Activated T-helper 1 cell treated with anti-CD3 and anti-CD28 coated beads, Interleukin-12 subunit alpha, Interleukin-12 subunit beta, Interleukin-2, Interleukin-4 antibody, amounts not matched to agents 30 ng/mL and 10 ng/mL and 1 ng/mL, durations not matched to agents 14 hours and 24 hours and 36 hours (primary cell): ENCODE data around the gene IL26. TPM values are rescaled to one million over a fixed set of nuclear protein-coding genes. Genes with fewer than 3 reads are reported as not detected.
A peak's percentile ranks its signal among the peaks of the same experiment; 100 is the strongest.
"Not testable (repeated sequence)": the region's sequence is repeated elsewhere in the genome, so short reads cannot be mapped to it uniquely, and the experiment has no call there.

Experiments
- DNase-seq: peaks from one replicate; pipeline ENCODE4 v3.0.0; 2021; ENCODE audit warnings: low spot score
- H3K27ac Mint-ChIP-seq: one replicate; pipeline ENCODE4 v1.8.0; 2021; ENCODE audit warnings: mild to moderate bottlenecking, mixed read lengths
- H3K27me3 Mint-ChIP-seq: one replicate; pipeline ENCODE4 v1.8.0; 2022; ENCODE audit warnings: mild to moderate bottlenecking, moderate library complexity, mixed read lengths; ENCODE audit not compliant: insufficient read depth
- H3K36me3 Mint-ChIP-seq: one replicate; pipeline ENCODE4 v1.8.0; 2021; ENCODE audit warnings: low read depth, mixed read lengths
- H3K4me1 Mint-ChIP-seq: one replicate; pipeline ENCODE4 v1.8.0; 2021; ENCODE audit warnings: low read depth, mixed read lengths
- H3K4me3 Mint-ChIP-seq: one replicate; pipeline ENCODE4 v1.8.0; 2021; ENCODE audit warnings: mild to moderate bottlenecking, moderate library complexity, mixed read lengths
- H3K9me3 Mint-ChIP-seq: one replicate; pipeline ENCODE4 v1.8.0; 2021; ENCODE audit warnings: mixed read lengths
- intact Hi-C: fragments of 100-400 bp; cut with micrococcal nuclease; formaldehyde crosslinking; loops from one replicate; pipeline ENCODE4 v1.15.1; 2024
- total RNA-seq: library from RNA; stranded (reverse); gene quantifications from 2 replicates; pipeline ENCODE4 v1.2.3, GENCODE V29; 2022

Gene IL26
- total RNA-seq, 1 donor from 2014 or later, result 6.9 TPM

GRCh38 chr12:68180792-68181744 lies 44.5 kb downstream of the IL26 start:
- Mint-ChIP-seq H3K27me3 (no peaks in the 10 kb centered on the region), H3K4me3 (peak overlapping the region; percentile 34), H3K9me3 (peaks cover 12% of the 10 kb centered on the region), H3K27ac (peak overlapping the region; percentile 91), H3K4me1 (peaks cover 85% of the 10 kb centered on the region), H3K36me3 (peaks cover 5% of the 10 kb centered on the region)
- peak; percentile 67 for DNase-seq
- intact Hi-C loops, result loop anchor here (1.0 to 2.0 kb wide), 4 partner anchors 8 to 140 kb away; no protein-coding TSS in a partner anchor

GRCh38 chr12:68178774-68179439 lies 46.7 kb downstream of the IL26 start:
- H3K4me3 Mint-ChIP-seq, result peak overlapping the region; percentile 41
- no peaks in the 10 kb centered on the region for H3K27me3 Mint-ChIP-seq
- peaks cover 5% of the 10 kb centered on the region for H3K36me3 Mint-ChIP-seq
- intact Hi-C loops, result loop anchor here (5.0 kb wide), 2 partner anchors 303 to 482 kb away; no protein-coding TSS in a partner anchor
- H3K9me3 Mint-ChIP-seq, result peaks cover 12% of the 10 kb centered on the region
- DNase-seq, result no peak
- H3K27ac Mint-ChIP-seq, result peak overlapping the region; percentile 85
- H3K4me1 Mint-ChIP-seq, result peaks cover 87% of the 10 kb centered on the region

- H3K36me3 Mint-ChIP-seq, result peaks cover 5% of the 10 kb centered on the region
- H3K4me1 Mint-ChIP-seq, result peaks cover 86% of the 10 kb centered on the region
These were observed 47.4 kb downstream of the IL26 start for GRCh38 chr12:68178184-68178583.

DNA sequence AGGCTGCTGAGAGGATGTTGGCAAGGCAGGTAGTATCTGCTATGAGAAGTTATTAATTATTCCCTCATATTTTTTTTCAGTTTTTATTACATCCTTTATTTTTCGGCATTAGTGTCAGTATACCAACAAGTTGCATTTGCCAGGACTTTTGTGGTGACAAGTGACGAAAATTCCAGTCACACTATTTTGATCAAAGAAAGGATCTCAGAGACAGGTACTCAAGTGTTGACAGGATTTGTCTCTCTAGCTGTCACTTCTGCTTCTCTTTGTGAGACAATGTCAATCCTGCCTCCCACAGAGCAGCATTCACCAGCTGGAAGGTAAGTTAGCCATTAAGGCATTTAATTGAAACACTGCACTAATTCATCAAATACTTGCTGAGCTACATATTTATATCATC lies 48.0 kb downstream of the IL26 start:
- Mint-ChIP-seq H3K9me3 (peaks cover 12% of the 10 kb centered on the region), H3K4me1 (peaks cover 81% of the 10 kb centered on the region), H3K27me3 (no peaks in the 10 kb centered on the region), H3K27ac (peak overlapping the region; percentile 85), H3K36me3 (peaks cover 5% of the 10 kb centered on the region), H3K4me3 (peak overlapping the region; percentile 49)
- DNase-seq, result no peak
- intact Hi-C loops, result loop anchor here (5.0 kb wide), 2 partner anchors 305 to 480 kb away; no protein-coding TSS in a partner anchor

More at GRCh38 chr12:68178184-68178583, 47.4 kb downstream of the IL26 start:
- Mint-ChIP-seq H3K27me3 (no peaks in the 10 kb centered on the region), H3K4me3 (peak overlapping the region; percentile 49), H3K27ac (peak overlapping the region; percentile 85), H3K9me3 (peaks cover 12% of the 10 kb centered on the region)
- intact Hi-C loops, result loop anchor here (5.0 kb wide), 2 partner anchors 304 to 481 kb away; no protein-coding TSS in a partner anchor
- DNase-seq, result no peak

DNA sequence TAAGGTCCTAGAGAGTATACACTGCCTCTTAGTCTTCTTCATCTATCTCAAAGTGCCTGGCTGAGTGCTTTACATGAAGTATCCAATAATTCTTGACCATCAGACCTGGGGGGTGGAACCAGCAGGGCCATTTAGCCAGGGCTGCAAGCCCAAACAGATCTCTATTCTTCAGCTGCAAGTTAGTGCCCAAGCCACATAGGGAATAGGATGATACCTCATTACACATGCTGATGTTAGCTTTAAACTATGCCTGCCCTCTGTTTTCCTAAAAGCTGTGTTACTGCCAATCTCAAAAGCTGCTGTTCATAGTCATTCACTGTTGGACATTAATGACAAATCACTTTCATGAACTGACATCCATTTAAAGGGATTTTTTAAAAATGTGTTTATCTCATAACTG lies 49.4 kb downstream of the IL26 start:
- H3K27ac Mint-ChIP-seq, result peak overlapping the region; percentile 85
- H3K4me3 Mint-ChIP-seq, result peak overlapping the region; percentile 32
- peaks cover 87% of the 10 kb centered on the region for H3K4me1 Mint-ChIP-seq
- no peaks in the 10 kb centered on the region for H3K27me3 Mint-ChIP-seq
- peaks cover 6% of the 10 kb centered on the region for H3K36me3 Mint-ChIP-seq
- peaks cover 12% of the 10 kb centered on the region for H3K9me3 Mint-ChIP-seq
- intact Hi-C loops, result loop anchor here (5.0 kb wide), 2 partner anchors 306 to 479 kb away; no protein-coding TSS in a partner anchor
- DNase-seq, result no peak

DNA sequence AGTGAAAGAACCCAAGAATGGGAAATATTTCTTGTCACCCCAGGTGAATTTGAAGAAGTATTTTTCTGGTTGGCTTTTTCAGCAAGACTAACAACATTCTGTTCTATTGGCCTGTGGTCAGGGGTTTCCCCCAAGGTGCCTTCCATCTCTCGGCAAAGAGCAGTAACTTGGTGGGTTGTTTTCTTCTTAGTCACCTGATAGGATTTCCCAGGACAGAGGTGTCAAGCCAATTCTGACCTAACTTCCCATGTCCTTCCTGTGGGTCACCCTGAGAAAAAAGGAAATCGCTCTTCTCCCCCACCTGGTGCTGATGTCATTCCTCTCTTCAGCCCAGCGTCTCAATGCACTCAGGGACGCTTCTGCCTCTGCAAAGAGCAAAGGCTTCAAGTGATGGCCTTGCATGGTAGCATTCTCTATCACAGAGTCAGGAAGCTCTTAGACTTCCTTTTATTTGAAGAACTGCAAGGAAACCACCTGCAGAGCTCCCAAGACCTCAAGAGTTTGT lies 50.0 kb downstream of the IL26 start:
- peak overlapping the region; percentile 85 for H3K27ac Mint-ChIP-seq
- intact Hi-C loops, result loop anchor here (1.0 to 5.0 kb wide), 7 partner anchors 11 to 478 kb away; no protein-coding TSS in a partner anchor
- H3K27me3 Mint-ChIP-seq, result no peaks in the 10 kb centered on the region
- peak overlapping the region; percentile 32 for H3K4me3 Mint-ChIP-seq
- H3K9me3 Mint-ChIP-seq, result peaks cover 12% of the 10 kb centered on the region
- H3K4me1 Mint-ChIP-seq, result peaks cover 81% of the 10 kb centered on the region
- H3K36me3 Mint-ChIP-seq, result peaks cover 3% of the 10 kb centered on the region
- DNase-seq, result peak; percentile 81

DNA sequence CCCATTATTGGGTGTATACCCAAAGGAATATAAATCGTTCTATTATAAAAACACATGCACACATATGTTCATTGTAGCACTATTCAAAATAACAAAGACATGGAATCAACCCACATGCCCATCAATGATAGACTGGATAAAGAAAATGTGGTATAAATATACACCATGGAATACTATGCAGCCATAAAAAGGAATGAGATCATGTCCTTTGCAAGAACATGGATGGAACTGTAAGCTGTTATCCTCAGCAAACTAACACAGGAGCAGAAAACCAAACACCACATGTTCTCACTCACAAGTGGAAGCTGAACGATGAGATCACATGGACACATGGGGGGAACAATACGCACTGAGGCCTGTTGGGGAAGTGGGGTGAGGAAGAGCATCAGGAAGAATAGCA lies 50.8 kb downstream of the IL26 start:
- Mint-ChIP-seq H3K4me3 (peak overlapping the region; percentile 32), H3K27ac (peak overlapping the region; percentile 85), H3K9me3 (peaks cover 12% of the 10 kb centered on the region), H3K4me1 (peaks cover 75% of the 10 kb centered on the region)
- not testable (repeated sequence) for H3K27me3 Mint-ChIP-seq, H3K36me3 Mint-ChIP-seq, DNase-seq
- intact Hi-C loops, result loop anchor here (1.0 to 5.0 kb wide), 7 partner anchors 10 to 477 kb away; no protein-coding TSS in a partner anchor

DNA sequence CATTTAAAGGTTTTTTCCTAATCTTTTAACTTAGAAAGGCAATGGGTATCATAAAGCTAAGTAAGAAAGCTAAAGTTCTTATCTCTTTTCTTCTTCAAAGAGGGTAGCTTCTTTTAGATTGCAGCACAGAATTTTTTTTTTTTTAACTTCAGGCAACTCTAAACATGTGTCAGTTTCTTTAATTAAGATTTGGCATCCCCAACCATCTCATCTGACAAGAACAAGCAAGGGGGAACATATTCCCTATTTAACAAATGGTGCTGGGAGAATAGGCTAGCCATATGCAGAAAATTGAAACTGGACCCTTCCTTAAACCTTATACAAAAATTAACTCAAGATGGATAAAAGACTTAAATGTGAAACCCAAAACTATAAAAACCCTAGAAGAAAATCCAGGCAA lies 51.8 kb downstream of the IL26 start:
- H3K27me3 Mint-ChIP-seq, result no peaks in the 10 kb centered on the region
- peak overlapping the region; percentile 36 for H3K27ac Mint-ChIP-seq
- H3K4me3 Mint-ChIP-seq, result no peak overlapping the region
- intact Hi-C loops, result no loop called here
- peaks cover 76% of the 10 kb centered on the region for H3K4me1 Mint-ChIP-seq
- no peak for DNase-seq
- peaks cover 10% of the 10 kb centered on the region for H3K9me3 Mint-ChIP-seq
- H3K36me3 Mint-ChIP-seq, result peaks cover 3% of the 10 kb centered on the region

DNA sequence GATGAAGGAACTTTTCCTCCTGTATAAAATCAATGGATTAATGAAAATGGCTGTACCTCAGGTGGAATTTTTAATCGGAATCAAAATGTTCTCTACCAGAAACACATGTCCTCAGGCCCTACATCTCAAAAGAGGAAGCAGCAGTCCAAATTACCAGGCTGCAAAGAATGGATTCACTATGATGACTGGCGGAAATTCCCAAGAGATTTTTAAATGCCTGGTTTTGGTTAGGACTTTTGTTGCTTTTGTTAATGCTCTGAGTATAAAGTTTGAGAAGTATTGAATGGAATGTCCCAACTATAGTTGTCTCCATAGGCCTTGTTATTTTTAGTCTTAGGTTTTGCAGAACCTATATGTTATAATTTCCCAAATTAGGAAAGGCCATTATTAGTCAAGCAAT lies 54.9 kb downstream of the IL26 start:
- no peak for DNase-seq
- Mint-ChIP-seq H3K36me3 (peaks cover 4% of the 10 kb centered on the region), H3K4me1 (peaks cover 65% of the 10 kb centered on the region), H3K27ac (no peak overlapping the region), H3K27me3 (no peaks in the 10 kb centered on the region), H3K9me3 (peaks cover 14% of the 10 kb centered on the region), H3K4me3 (no peak overlapping the region)
- intact Hi-C loops, result no loop called here

- Mint-ChIP-seq H3K27me3 (no peaks in the 10 kb centered on the region), H3K36me3 (peaks cover 4% of the 10 kb centered on the region), H3K4me1 (peaks cover 65% of the 10 kb centered on the region), H3K9me3 (peaks cover 7% of the 10 kb centered on the region), H3K4me3 (no peak overlapping the region), H3K27ac (peak overlapping the region; percentile 49)
- DNase-seq, result no peak
- intact Hi-C loops, result no loop called here
These were observed 56.3 kb downstream of the IL26 start for GRCh38 chr12:68169213-68169889.

GRCh38 chr12:68166317-68166831 lies 59.2 kb downstream of the IL26 start:
- Mint-ChIP-seq H3K36me3 (peaks cover 4% of the 10 kb centered on the region), H3K4me1 (peaks cover 71% of the 10 kb centered on the region), H3K9me3 (peaks cover 7% of the 10 kb centered on the region), H3K27ac (no peak overlapping the region), H3K27me3 (no peaks in the 10 kb centered on the region), H3K4me3 (no peak overlapping the region)
- DNase-seq, result no peak
- intact Hi-C loops, result no loop called here

- peaks cover 7% of the 10 kb centered on the region for H3K9me3 Mint-ChIP-seq
- H3K27ac Mint-ChIP-seq, result peak overlapping the region; percentile 78
- peaks cover 11% of the 10 kb centered on the region for H3K36me3 Mint-ChIP-seq
- peak; percentile 34 for DNase-seq
- no peaks in the 10 kb centered on the region for H3K27me3 Mint-ChIP-seq
- intact Hi-C loops, result loop anchor here (1.0 to 5.0 kb wide), 13 partner anchors 12 to 531 kb away; no protein-coding TSS in a partner anchor
- H3K4me1 Mint-ChIP-seq, result peaks cover 71% of the 10 kb centered on the region
- peak overlapping the region; percentile 61 for H3K4me3 Mint-ChIP-seq
These were observed 62.0 kb downstream of the IL26 start for GRCh38 chr12:68163560-68164081.
